ENCODE data around the gene ARIH2.

DNA sequence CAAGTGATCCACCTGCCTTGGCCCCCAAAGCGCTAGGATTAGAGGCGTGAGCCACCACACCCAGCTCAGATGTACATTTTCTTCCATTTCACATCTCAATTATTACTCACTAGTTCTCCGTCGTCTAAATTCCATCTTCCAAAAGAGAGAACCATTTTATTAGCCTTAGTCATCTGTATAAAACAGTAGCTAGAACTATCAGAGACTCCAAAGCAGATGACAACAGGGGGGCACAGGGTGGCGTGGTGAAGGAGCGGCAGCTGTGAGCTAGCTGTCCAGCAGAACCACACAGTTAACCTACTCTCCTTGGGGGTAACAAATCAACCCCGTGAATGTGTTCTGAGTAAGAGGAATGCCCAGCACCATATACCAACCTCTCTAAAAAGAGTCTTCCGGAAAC is 27.0 kb upstream of the ARIH2 start:
- TF ChIP-seq RFX5 (IDR thresholded peaks at IDR 0.05; ENCODE audit: low read depth, low read length) (no peak), CTCF (conservative IDR thresholded peaks at IDR 0.05; ENCODE audit: low read depth, low read length) (no peak)

Data from IMR-90 (cell line).